Esophagus (tissue), 2 donors: Measurements from ENCODE around the gene OR51M1. TPM values are rescaled to one million over a fixed set of nuclear protein-coding genes. Genes with fewer than 3 reads are reported as not detected.
"Not testable (repeated sequence)": the region's sequence is repeated elsewhere in the genome, so short reads cannot be mapped to it uniquely, and the experiment has no call there.

Experiments used
- H3K27ac ChIP-seq, 2 donors: one replicate each; pipeline ENCODE4 v1.5.1; 2013; ENCODE audit warnings: low read depth in 2 of 2, mild to moderate bottlenecking in 2 of 2, inconsistent platforms in 1 of 2, low read length in 1 of 2, moderate library complexity in 1 of 2
- H3K27me3 ChIP-seq, 2 donors: one replicate each; pipeline ENCODE4 v1.6.1; 2013; ENCODE audit warnings: low read length in 2 of 2, control low read depth in 1 of 2, mild to moderate bottlenecking in 1 of 2; ENCODE audit not compliant: insufficient read depth in 2 of 2, control insufficient read depth in 1 of 2
- H3K36me3 ChIP-seq, 2 donors: one replicate each; pipeline ENCODE4 v1.6.1; 2013; ENCODE audit warnings: low read length in 1 of 2; ENCODE audit not compliant: control insufficient read depth in 2 of 2, insufficient read depth in 2 of 2
- H3K4me1 ChIP-seq, 2 donors: one replicate each; pipeline ENCODE4 v1.6.1; 2013; ENCODE audit warnings: low read length in 1 of 2; ENCODE audit not compliant: control insufficient read depth in 2 of 2, insufficient read depth in 2 of 2
- H3K4me3 ChIP-seq, 2 donors: one replicate each; pipeline ENCODE4 v1.5.1; 2013; ENCODE audit warnings: low read length in 2 of 2, mild to moderate bottlenecking in 2 of 2, low read depth in 1 of 2, moderate library complexity in 1 of 2
- H3K9me3 ChIP-seq, 2 donors: one replicate each; pipeline ENCODE4 v1.6.1; 2013; ENCODE audit warnings: mild to moderate bottlenecking in 2 of 2, low read depth in 1 of 2, low read length in 1 of 2, moderate library complexity in 1 of 2; ENCODE audit not compliant: control insufficient read depth in 2 of 2, insufficient read depth in 1 of 2
- WGBS, 2 donors: extraction: QIAGEN DNeasy Blood & Tissue Kit; methylation state at CpG; one replicate each; pipeline ENCODE4 v1.1.7; 2013; 5-methylcytosine and 5-hydroxymethylcytosine counted together
- polyA plus RNA-seq, 2 donors: library from polyadenylated mRNA; stranded (reverse); fragments of 200-250 nt; gene quantifications; one replicate each; pipeline ENCODE4 v1.2.3, GENCODE V29; 2013
- donor health status: healthy with polysubstance abuse.
- donor health status: Bipolar disorder and iron deficiency.

Gene OR51M1, protein sequence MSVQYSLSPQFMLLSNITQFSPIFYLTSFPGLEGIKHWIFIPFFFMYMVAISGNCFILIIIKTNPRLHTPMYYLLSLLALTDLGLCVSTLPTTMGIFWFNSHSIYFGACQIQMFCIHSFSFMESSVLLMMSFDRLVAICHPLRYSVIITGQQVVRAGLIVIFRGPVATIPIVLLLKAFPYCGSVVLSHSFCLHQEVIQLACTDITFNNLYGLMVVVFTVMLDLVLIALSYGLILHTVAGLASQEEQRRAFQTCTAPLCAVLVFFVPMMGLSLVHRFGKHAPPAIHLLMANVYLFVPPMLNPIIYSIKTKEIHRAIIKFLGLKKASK
- polyA plus RNA-seq = not detected

DNA sequence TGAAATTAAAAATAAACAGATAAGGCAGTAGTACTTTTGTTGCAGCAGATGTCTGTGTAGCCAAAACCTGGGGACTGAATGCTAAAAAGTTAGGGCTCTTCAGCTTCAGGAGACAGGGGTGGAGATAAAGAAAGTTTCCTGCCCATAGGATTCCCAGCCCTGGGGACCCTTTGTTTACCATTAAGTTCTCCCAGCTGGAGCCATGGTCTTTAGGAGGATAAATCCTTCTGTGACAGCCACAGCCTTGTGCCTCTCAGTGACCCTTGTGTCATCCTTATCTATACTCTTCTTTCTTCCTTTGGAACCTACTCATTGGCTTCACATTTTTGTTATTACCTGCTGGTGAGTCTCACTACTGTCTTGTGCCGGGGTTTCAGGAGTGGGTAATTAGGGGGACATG, at the start of gene OR51M1:
Gene OR51M1 (plus strand): TSS at position 237 of the 400 bp plus-strand sequence. CDS start 5,587 bp downstream, outside the sequence.
- Histone ChIP-seq H3K36me3 (no peaks in the 10 kb centered on the region), H3K4me1 (no peaks in the 10 kb centered on the region), H3K4me3 (no peak within 1 kb of the TSS), H3K27ac (no peak within 1 kb of the TSS), H3K9me3 (no peaks in the 10 kb centered on the region), H3K27me3 (no peaks in the 10 kb centered on the region)
- WGBS, 2 donors = 55 to 62% methylated on average over 1 of the region's 1 CpG

DNA sequence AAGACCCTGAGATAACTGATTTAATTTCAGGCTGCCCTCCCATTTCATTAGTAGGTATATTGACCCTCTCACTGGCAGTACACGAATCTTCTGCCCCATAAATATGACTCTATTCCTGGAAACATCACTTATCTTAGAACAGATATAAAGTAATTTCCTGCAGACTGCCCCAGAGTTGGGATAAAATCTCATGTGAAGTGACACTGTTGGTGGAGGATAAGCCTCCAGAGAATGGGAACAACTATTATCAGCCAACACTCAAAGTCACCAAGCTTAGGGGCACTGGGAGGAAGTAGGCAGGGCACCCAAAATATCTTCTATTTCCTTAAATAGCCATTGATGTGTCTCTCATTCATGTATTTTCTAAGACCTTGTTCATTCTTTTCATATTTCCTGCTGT, 48.4 kb upstream of the OR51M1 start:
- no peak overlapping the region for H3K27ac ChIP-seq
- H3K4me3 ChIP-seq = no peak overlapping the region
- H3K27me3 ChIP-seq = no peaks in the 10 kb centered on the region
- WGBS, 2 donors = 36 to 55% methylated on average over 1 of the region's 1 CpG
- no peaks in the 10 kb centered on the region for H3K9me3 ChIP-seq
- no peaks in the 10 kb centered on the region for H3K4me1 ChIP-seq
- no peaks in the 10 kb centered on the region for H3K36me3 ChIP-seq

DNA sequence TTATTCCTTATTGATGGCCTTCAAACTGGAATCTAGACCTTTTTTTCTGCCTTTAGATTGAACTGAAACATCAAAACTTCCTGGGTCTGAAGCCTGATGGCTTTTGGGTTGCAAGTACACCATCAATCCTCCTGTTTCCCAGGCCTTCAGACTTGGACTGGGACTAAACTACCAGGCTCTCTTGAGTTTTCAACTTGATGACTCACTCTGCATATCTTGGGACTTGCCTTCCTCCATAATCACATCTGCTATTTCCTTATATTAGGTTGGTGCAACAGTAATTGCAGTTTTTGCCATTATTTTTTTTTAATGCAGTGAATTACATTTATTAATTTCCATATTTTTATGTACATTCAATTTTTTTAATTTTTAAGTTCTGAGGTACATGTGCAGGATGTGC, 47.3 kb upstream of the OR51M1 start:
- Histone ChIP-seq H3K27me3 (no peaks in the 10 kb centered on the region), H3K27ac (no peak overlapping the region), H3K4me1 (no peaks in the 10 kb centered on the region), H3K9me3 (no peaks in the 10 kb centered on the region), H3K4me3 (no peak overlapping the region), H3K36me3 (no peaks in the 10 kb centered on the region)

DNA sequence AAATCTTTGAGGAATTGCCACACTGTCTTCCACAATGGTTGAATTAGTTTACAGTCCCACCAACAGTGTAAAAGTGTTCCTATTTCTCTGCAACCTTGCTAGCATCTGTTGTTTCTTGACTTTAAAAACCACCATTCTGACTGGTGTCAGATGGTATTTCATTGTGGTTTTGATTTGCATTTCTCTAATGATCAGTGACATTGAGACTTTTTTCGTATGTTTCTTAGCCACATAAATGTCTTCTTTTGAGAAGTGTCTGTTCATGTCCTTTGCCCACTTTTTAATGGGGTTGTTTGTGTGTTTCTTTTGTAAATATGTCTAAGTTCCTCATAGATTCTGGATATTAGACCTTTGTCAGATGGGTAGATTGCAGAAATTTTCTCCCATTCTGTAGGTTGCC, 46.4 kb upstream of the OR51M1 start:
- not testable (repeated sequence) for H3K27me3 ChIP-seq, H3K4me3 ChIP-seq, H3K27ac ChIP-seq, H3K36me3 ChIP-seq, H3K9me3 ChIP-seq, H3K4me1 ChIP-seq
- 64 to 80% methylated on average over 1 of the region's 1 CpG for WGBS, 2 donors

DNA sequence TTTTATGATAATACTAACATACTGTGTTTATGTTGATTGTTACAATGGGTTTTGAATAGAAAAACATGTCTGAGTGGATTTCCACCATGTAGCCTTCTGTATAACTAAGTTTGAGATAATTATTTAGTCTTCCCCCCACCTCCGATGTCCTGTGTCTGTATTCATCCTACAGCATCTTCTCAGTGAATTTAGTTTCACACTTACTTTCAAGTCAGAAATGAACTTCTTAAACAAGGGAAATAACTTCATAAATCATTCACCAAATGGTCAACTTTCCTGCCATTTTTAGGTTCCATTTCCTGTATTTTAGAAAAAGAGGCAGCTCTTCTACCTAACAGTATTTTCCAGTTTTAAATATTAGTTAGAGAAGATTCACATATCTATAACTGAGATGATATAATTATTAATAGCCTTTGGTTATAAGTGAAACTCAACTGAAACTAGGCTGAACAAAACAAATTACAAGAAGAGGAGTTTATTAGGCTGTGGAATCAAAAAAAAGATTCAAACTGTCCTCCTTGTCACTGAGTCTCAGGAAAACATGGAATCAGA, 43.8 kb upstream of the OR51M1 start:
- 89 to 92% methylated on average over 1 of the region's 1 CpG for WGBS, 2 donors
- H3K27me3 ChIP-seq = no peaks in the 10 kb centered on the region
- no peaks in the 10 kb centered on the region for H3K36me3 ChIP-seq

DNA sequence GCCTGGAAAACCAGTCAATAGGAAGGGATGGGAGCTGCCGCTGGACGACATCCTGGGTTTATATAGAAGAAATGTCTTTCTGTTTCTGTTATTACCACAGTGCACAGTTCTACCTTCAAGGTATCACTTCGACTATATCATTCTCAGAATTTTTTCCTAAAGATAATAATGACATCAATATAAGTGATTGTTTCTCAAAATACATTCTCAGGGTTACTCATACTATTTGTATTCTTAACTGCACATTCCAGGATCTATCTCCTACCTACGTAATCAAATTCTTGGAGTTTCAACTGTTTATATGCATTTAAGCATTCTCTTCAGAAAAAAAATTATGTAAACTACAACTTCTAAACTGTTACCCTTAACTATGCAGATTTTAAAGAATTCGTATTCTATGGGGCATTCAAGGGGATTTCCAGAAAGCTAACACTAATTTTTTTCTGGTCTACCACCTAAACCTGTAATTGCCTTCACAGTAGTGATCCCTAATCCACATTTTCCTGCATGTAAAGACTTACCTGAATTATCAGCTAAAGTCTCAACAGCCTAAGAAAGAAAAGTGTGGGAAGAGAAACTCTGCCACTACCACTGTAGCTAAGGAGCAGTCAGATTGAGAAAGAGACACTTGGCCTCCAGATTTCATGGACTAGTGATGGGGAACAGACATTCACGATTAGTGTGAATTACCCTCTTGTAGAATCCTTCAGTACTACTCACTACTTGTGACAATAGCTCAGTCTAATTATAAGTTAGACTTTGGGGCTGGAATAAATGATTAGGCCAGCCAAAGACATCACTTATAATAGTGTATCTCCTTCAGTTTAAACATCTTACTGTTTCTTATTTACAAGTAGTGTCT, 39.9 kb upstream of the OR51M1 start, which contains the start of gene OR51B5:
Gene OR51B5 (minus strand): TSS at position 51 of the 862 bp plus-strand sequence. CDS start 0 bp downstream, at position 51.
- Histone ChIP-seq H3K27me3 (no peaks in the 10 kb centered on the region), H3K27ac (no peak within 1 kb of the TSS), H3K9me3 (no peaks in the 10 kb centered on the region)

More for the DNA sequence above, 43.8 kb upstream of the OR51M1 start:
- Histone ChIP-seq H3K4me1 (no peaks in the 10 kb centered on the region), H3K9me3 (no peaks in the 10 kb centered on the region), H3K27ac (no peak overlapping the region), H3K4me3 (no peak overlapping the region)

DNA sequence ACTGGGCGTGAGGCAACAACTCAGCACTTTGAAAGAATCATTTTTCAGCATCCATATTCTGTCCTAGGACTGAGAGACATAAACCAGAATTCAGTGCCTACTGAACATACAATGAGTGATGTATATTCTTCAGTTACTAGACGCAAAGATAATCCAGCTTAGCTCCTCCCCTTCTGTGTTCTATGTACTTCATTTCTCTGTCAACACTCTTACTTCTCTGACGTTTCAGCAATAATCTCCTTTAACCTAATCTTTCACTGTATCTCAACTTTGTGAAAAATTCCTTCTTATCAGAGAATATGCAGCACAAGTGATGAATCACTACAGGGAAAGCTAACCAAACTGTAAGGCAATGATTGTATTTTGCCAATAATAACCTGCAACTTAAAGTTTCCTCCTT, 37.8 kb upstream of the OR51M1 start:
- Histone ChIP-seq H3K9me3 (no peaks in the 10 kb centered on the region), H3K36me3 (no peaks in the 10 kb centered on the region), H3K27ac (no peak overlapping the region), H3K4me1 (no peaks in the 10 kb centered on the region), H3K4me3 (no peak overlapping the region), H3K27me3 (no peaks in the 10 kb centered on the region)
- 57 to 62% methylated on average over 3 of the region's 3 CpGs for WGBS, 2 donors

More for the DNA sequence above, 39.9 kb upstream of the OR51M1 start, which contains the start of gene OR51B5:
- WGBS, 2 donors = 68 to 69% methylated on average over 6 of the region's 6 CpGs
- H3K4me3 ChIP-seq = no peak within 1 kb of the TSS
- no peaks in the 10 kb centered on the region for H3K36me3 ChIP-seq
- no peaks in the 10 kb centered on the region for H3K4me1 ChIP-seq

DNA sequence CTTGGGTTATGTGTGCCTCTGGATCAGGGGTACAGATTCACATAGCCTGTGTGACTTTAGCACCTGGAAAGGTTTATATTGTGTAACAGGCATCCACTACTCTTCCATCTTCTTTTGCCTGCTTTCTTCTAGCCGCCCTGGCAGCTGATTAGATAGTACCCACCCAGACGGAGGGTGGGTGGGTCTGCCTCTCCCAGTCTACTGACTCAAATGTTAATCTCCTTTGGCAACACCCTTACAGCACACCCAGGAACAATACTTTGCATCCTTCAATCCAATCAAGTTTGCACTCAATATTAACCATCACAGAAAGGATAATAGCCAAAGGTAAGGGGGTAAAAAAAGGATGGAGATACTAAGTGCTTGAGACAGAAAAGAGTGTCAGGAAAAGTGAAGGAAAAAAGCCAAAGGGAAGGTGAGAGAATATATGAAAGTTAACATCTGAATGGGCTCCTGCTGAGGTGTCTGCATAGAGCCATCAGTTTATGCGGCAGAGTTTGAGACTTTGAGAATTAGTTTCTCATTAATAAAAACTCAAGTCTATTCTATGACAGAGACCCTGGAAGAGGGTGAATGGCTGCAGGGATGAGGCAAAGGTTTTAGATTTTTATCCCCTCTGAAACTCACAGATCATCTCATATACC, 34.9 kb upstream of the OR51M1 start:
- Histone ChIP-seq H3K4me1 (no peaks in the 10 kb centered on the region), H3K36me3 (no peaks in the 10 kb centered on the region), H3K27ac (no peak overlapping the region), H3K9me3 (no peaks in the 10 kb centered on the region), H3K27me3 (no peaks in the 10 kb centered on the region), H3K4me3 (no peak overlapping the region)
- 32 to 41% methylated on average over 3 of the region's 3 CpGs for WGBS, 2 donors

DNA sequence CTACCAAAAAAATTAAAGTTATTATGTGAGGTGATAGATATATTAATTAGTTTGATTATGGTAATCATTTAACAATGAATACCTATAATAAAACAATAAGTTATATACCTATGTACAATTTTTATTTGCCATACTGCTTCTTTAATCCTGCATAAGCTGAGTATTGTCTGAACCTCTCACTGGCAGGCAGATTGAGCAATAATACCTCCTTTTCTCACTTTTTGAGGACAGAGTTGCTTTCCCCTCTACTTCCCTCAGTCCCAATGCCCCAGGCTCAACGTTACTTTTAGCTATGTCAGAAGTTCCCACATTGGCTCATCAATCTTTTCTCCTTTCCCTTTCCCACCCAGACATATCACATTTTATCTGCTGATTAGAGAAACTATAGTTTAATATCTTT, 34.1 kb upstream of the OR51M1 start:
- Histone ChIP-seq H3K36me3 (no peaks in the 10 kb centered on the region), H3K27ac (no peak overlapping the region), H3K4me1 (no peaks in the 10 kb centered on the region), H3K4me3 (no peak overlapping the region), H3K9me3 (no peaks in the 10 kb centered on the region), H3K27me3 (no peaks in the 10 kb centered on the region)
- 33 to 37% methylated on average over 1 of the region's 1 CpG for WGBS, 2 donors
